ENCODE data around the gene AKT2. TPM values are rescaled to one million over a fixed set of nuclear protein-coding genes. Genes with fewer than 3 reads are reported as not detected.
A peak's percentile ranks its signal among the peaks of the same experiment; 100 is the strongest.
"Not testable (repeated sequence)": the region's sequence is repeated elsewhere in the genome, so short reads cannot be mapped to it uniquely, and the experiment has no call there.

Gene AKT2
- total RNA-seq, 1 donor from 2014 or later, result 105 TPM

- intact Hi-C loops (cut with DNase I), result loop anchor here (10.0 kb wide), 1 partner anchor 65 kb away; no protein-coding TSS in a partner anchor
- peaks cover 12% of the 10 kb centered on the region for H3K27me3 ChIP-seq
- no peak for DNase-seq (ENCODE audit: extremely low spot score in 2 of 2)
These were observed 65.3 kb downstream of the AKT2 start for GRCh38 chr19:40219721-40220276.

GRCh38 chr19:40219029-40219428 lies 66.1 kb downstream of the AKT2 start:
- intact Hi-C loops (cut with DNase I), result loop anchor here (10.0 kb wide), 1 partner anchor 64 kb away; no protein-coding TSS in a partner anchor
- peaks cover 25% of the 10 kb centered on the region for H3K4me1 ChIP-seq
- not testable (repeated sequence) for H3K27ac ChIP-seq; H3K9me3 ChIP-seq; H3K36me3 ChIP-seq; DNase-seq (ENCODE audit: extremely low spot score in 2 of 2); H3K4me3 ChIP-seq
- H3K27me3 ChIP-seq, result peaks cover 12% of the 10 kb centered on the region

More at GRCh38 chr19:40219721-40220276, 65.3 kb downstream of the AKT2 start:
- Histone ChIP-seq H3K9me3 (no peaks in the 10 kb centered on the region), H3K36me3 (no peaks in the 10 kb centered on the region), H3K4me1 (peaks cover 25% of the 10 kb centered on the region), H3K27ac (no peak overlapping the region), H3K4me3 (no peak overlapping the region)
- TF ChIP-seq CTCF (IDR thresholded peaks at IDR 0.05), result no peak
- peak in 1 of 2 donors; percentile 17 for TF ChIP-seq POLR2AphosphoS5 (IDR thresholded peaks at IDR 0.05; ENCODE audit: insufficient read depth in 1 of 2, low read depth in 1 of 2)

- intact Hi-C loops (cut with DNase I), result loop anchor here (10.0 kb wide), 1 partner anchor 63 kb away; no protein-coding TSS in a partner anchor
- no peak for TF ChIP-seq CTCF (IDR thresholded peaks at IDR 0.05)
- no peak for TF ChIP-seq POLR2A (IDR thresholded peaks at IDR 0.05)
- no peak for TF ChIP-seq POLR2AphosphoS5 (IDR thresholded peaks at IDR 0.05; ENCODE audit: insufficient read depth in 1 of 2, low read depth in 1 of 2)
- H3K9me3 ChIP-seq, result no peaks in the 10 kb centered on the region
- no peak within 1 kb of the TSS for H3K4me3 ChIP-seq
- H3K36me3 ChIP-seq, result no peaks in the 10 kb centered on the region
- peaks cover 22% of the 10 kb centered on the region for H3K4me1 ChIP-seq
- no peak for DNase-seq (ENCODE audit: extremely low spot score in 2 of 2)
- H3K27ac ChIP-seq, result no peak within 1 kb of the TSS
- H3K27me3 ChIP-seq, result peaks cover 12% of the 10 kb centered on the region
These were observed 66.9 kb downstream of the AKT2 start, which contains the start of gene TTC9B for GRCh38 chr19:40217934-40218890. Gene TTC9B, minus strand, starts transcription at chr19:40218384. Its CDS starts 3 bp downstream, at chr19:40218381.

- peaks cover 19% of the 10 kb centered on the region for H3K4me1 ChIP-seq
- no peaks in the 10 kb centered on the region for H3K36me3 ChIP-seq
- intact Hi-C loops (cut with DNase I), result loop anchor here (10.0 kb wide), 1 partner anchor 62 kb away; no protein-coding TSS in a partner anchor
- TF ChIP-seq POLR2AphosphoS5 (IDR thresholded peaks at IDR 0.05; ENCODE audit: insufficient read depth in 1 of 2, low read depth in 1 of 2), result no peak
- TF ChIP-seq POLR2A (IDR thresholded peaks at IDR 0.05), result no peak
- no peak for TF ChIP-seq CTCF (IDR thresholded peaks at IDR 0.05)
- H3K4me3 ChIP-seq, result no peak overlapping the region
- no peak overlapping the region for H3K27ac ChIP-seq
- H3K27me3 ChIP-seq, result peaks cover 12% of the 10 kb centered on the region
- no peak for DNase-seq (ENCODE audit: extremely low spot score in 2 of 2)
- no peaks in the 10 kb centered on the region for H3K9me3 ChIP-seq
These were observed 67.9 kb downstream of the AKT2 start for GRCh38 chr19:40217027-40217810.

- peaks cover 12% of the 10 kb centered on the region for H3K27me3 ChIP-seq
- no peaks in the 10 kb centered on the region for H3K36me3 ChIP-seq
- intact Hi-C loops (cut with DNase I), result loop anchor here (10.0 kb wide), 1 partner anchor 62 kb away; no protein-coding TSS in a partner anchor
- TF ChIP-seq POLR2AphosphoS5 (IDR thresholded peaks at IDR 0.05; ENCODE audit: insufficient read depth in 1 of 2, low read depth in 1 of 2) (no peak), POLR2A (IDR thresholded peaks at IDR 0.05) (no peak), CTCF (IDR thresholded peaks at IDR 0.05) (no peak)
- H3K4me3 ChIP-seq, result no peak overlapping the region
- H3K9me3 ChIP-seq, result no peaks in the 10 kb centered on the region
- no peak overlapping the region for H3K27ac ChIP-seq
- peaks cover 19% of the 10 kb centered on the region for H3K4me1 ChIP-seq
- no peak for DNase-seq (ENCODE audit: extremely low spot score in 2 of 2)
These were observed 68.4 kb downstream of the AKT2 start for GRCh38 chr19:40216777-40217026.

Measured in vagina (tissue), 2 donors.